Measurements from ENCODE around the gene MRPL23.

- no peak for TF ChIP-seq CTCF (IDR thresholded peaks at IDR 0.05; ENCODE audit: low read depth, low read length, poor library complexity, severe bottlenecking)
- TF ChIP-seq EZH2phosphoT487 (IDR thresholded peaks at IDR 0.05; ENCODE audit: borderline replicate concordance, low read length): no peak
Measured at GRCh38 chr11:1913271-1914060, 33.7 kb upstream of the MRPL23 start.

All from DOHH2 (cell line).